Endothelial cell of umbilical vein (primary cell): Measurements from ENCODE around the gene AP5S1. TPM values are rescaled to one million over a fixed set of nuclear protein-coding genes. Genes with fewer than 3 reads are reported as not detected.

ENCODE experiments used
- BruUV-seq: library from RNA; stranded (reverse); fragments of 400-500 nt; replicated peaks from 2 replicates; lab custom pipeline; 2021; lab: Mats Ljungman, UMichigan
- CTCF ChIA-PET: fragments of 300-600, 350-600 bp; sonication (Branson Sonifier 250); formaldehyde crosslinking; loops from one replicate; lab custom pipeline; 2021; ENCODE audit warnings: antibody characterized with exemption, inconsistent platforms; lab: Charles Lee
- POLR2A ChIA-PET: fragments of 300-600, 350-600 bp; sonication (Branson Sonifier 250); formaldehyde crosslinking; loops from one replicate; lab custom pipeline; 2021; ENCODE audit warnings: antibody characterized with exemption, inconsistent platforms; lab: Charles Lee
- DNase-seq: peaks from one replicate; pipeline ENCODE4 v3.0.0-alpha.2; 2011; ENCODE audit warnings: low read depth, low spot score
- FAIRE-seq: peaks from 2 replicates; lab custom pipeline; 2011; peaks lifted over from hg19 to GRCh38; lab: Jason Lieb, UNC
- H2AFZ ChIP-seq: 2 replicates; pipeline ENCODE4 v1.6.0; 2012; ENCODE audit warnings: low read depth, low read length, control low read depth, inconsistent platforms
- H3K27ac ChIP-seq: 2 replicates; pipeline ENCODE4 v1.5.1; 2011; ENCODE audit warnings: low read depth, mild to moderate bottlenecking, control low read depth, low read length, moderate library complexity; ENCODE audit not compliant: insufficient read depth
- H3K27me3 ChIP-seq, 2 experiments: 2 replicates each; pipeline versions ENCODE4 v1.6.0 to v1.6.1; 2011; ENCODE audit warnings: low read length in 2 of 2, mixed read lengths in 1 of 2; ENCODE audit not compliant: control insufficient read depth in 2 of 2, insufficient read depth in 2 of 2
- H3K36me3 ChIP-seq, 2 experiments: 2 replicates in 1 of 2; 3 replicates in 1 of 2; pipeline ENCODE4 v1.5.1; 2011; ENCODE audit warnings: low read length in 2 of 2, mild to moderate bottlenecking in 1 of 2, moderate library complexity in 1 of 2; ENCODE audit not compliant: control insufficient read depth in 2 of 2, insufficient read depth in 2 of 2; ENCODE audit errors: extremely low read depth in 1 of 2
- H3K4me1 ChIP-seq: 3 replicates; pipeline ENCODE4 v1.5.1; 2011; ENCODE audit warnings: mild to moderate bottlenecking, low read length; ENCODE audit not compliant: control insufficient read depth, insufficient read depth; ENCODE audit errors: extremely low read depth
- H3K4me2 ChIP-seq: 2 replicates; pipeline ENCODE4 v1.6.1; 2011; ENCODE audit warnings: low read length, control low read depth, mixed read lengths; ENCODE audit not compliant: insufficient read depth
- H3K4me3 ChIP-seq, 3 experiments: fragments of 200-600 bp in 1 of 3; sonication (generic), shearing (Covaris generic) in 1 of 3; replicated peaks in 1 of 3; 2 replicates each; pipeline ENCODE4 v1.5.1; 2011 to 2016; ENCODE audit warnings: control low read depth in 3 of 3, low read length in 3 of 3, mild to moderate bottlenecking in 2 of 3, inconsistent platforms in 1 of 3, low read depth in 1 of 3, moderate library complexity in 1 of 3; ENCODE audit not compliant: insufficient read depth in 1 of 3
- H3K79me2 ChIP-seq: 2 replicates; pipeline ENCODE4 v1.6.0; 2012; ENCODE audit warnings: low read length, inconsistent platforms; ENCODE audit not compliant: control insufficient read depth, insufficient read depth
- H3K9ac ChIP-seq: replicated peaks from 2 replicates; pipeline ENCODE3; 2011; ENCODE audit warnings: low read length, control low read depth; ENCODE audit not compliant: insufficient read depth; ENCODE audit errors: extremely low read depth
- H3K9me1 ChIP-seq: replicated peaks from 3 replicates; pipeline ENCODE4 v1.6.0; 2011; ENCODE audit warnings: mild to moderate bottlenecking, low read length; ENCODE audit not compliant: control insufficient read depth, insufficient read depth; ENCODE audit errors: extremely low read depth
- H3K9me3 ChIP-seq: replicated peaks from 2 replicates; pipeline ENCODE4 v1.5.1; 2012; ENCODE audit warnings: low read length, inconsistent platforms; ENCODE audit not compliant: control insufficient read depth, insufficient read depth
- H4K20me1 ChIP-seq: replicated peaks from 2 replicates; pipeline ENCODE3; 2011; ENCODE audit warnings: mild to moderate bottlenecking, low read length; ENCODE audit not compliant: control insufficient read depth, insufficient read depth; ENCODE audit errors: extremely low read depth
- EZH2 ChIP-seq: IDR thresholded peaks from 2 replicates; pipeline ENCODE4 v1.6.1; 2012; ENCODE audit warnings: borderline replicate concordance, low read depth, mild to moderate bottlenecking, moderate library complexity, low read length, inconsistent platforms; ENCODE audit not compliant: severe bottlenecking
- FOS ChIP-seq: IDR thresholded peaks from 2 replicates; pipeline ENCODE4 v1.6.1; 2011; ENCODE audit warnings: mild to moderate bottlenecking, low read length, moderate library complexity, borderline replicate concordance; ENCODE audit not compliant: insufficient read depth
- GATA2 ChIP-seq: IDR thresholded peaks from 2 replicates; pipeline ENCODE4 v1.7.0; 2011; ENCODE audit warnings: low read depth, mild to moderate bottlenecking, moderate library complexity, mixed read lengths, low read length; ENCODE audit not compliant: insufficient read length, insufficient read depth
- JUN ChIP-seq: IDR thresholded peaks from 2 replicates; pipeline ENCODE4 v1.6.1; 2011; ENCODE audit warnings: borderline replicate concordance, low read depth; ENCODE audit not compliant: insufficient read length, insufficient read depth
- MAX ChIP-seq: IDR thresholded peaks from 2 replicates; pipeline ENCODE4 v1.6.1; 2011; ENCODE audit not compliant: insufficient read depth, insufficient read length
- MYC ChIP-seq: IDR thresholded peaks from one replicate; pipeline ENCODE4 v1.6.1; 2011; ENCODE audit warnings: mild to moderate bottlenecking, low read depth, low read length
- POLR2A ChIP-seq: IDR thresholded peaks from 2 replicates; pipeline ENCODE4 v1.6.1; 2012; ENCODE audit warnings: low read depth, mild to moderate bottlenecking, control low read depth, low read length
- POLR2AphosphoS5 ChIP-seq: IDR thresholded peaks from 2 replicates; pipeline ENCODE4 v1.6.1; 2012; ENCODE audit warnings: low read depth, mild to moderate bottlenecking, control low read depth, low read length, moderate library complexity; ENCODE audit not compliant: insufficient read depth
- dilution Hi-C: fragments of 300-500 bp; cut with MboI; formaldehyde crosslinking; loops from one replicate; pipeline ENCODE4 v1.15.0; 2019; ENCODE audit warnings: low sequenced_read_pairs; ENCODE audit not compliant: extremely low pct_ligation_motif_present
- intact Hi-C: fragments of 100-400 bp; cut with micrococcal nuclease; formaldehyde crosslinking; loops from one replicate; pipeline ENCODE4 v1.10.0; 2022
- polyA plus RNA-seq, 4 experiments: library from polyadenylated mRNA; depleted of rRNA in 3 of 4; stranded (reverse) in 3 of 4; unstranded in 1 of 4; fragments of >200 nt; gene quantifications; 2 replicates each; pipeline versions ENCODE4 v1.2.1 to v1.2.3, GENCODE V29; 2011 to 2012; ENCODE audit warnings: missing spikeins in 1 of 4
- total RNA-seq: library from RNA; stranded (reverse); gene quantifications from 2 replicates; pipeline ENCODE4 v1.2.3, GENCODE V29; 2021
- TF ChIP-seq, protein P1 (sequence below), 2 donors: IDR thresholded peaks; 1 replicate in 1 of 2; 2 replicates in 1 of 2; pipeline ENCODE4 v1.5.1; 2011; ENCODE audit warnings: low read length in 2 of 2, mild to moderate bottlenecking in 2 of 2, moderate library complexity in 2 of 2, control low read depth in 1 of 2, inconsistent platforms in 1 of 2, low read depth in 1 of 2; ENCODE audit not compliant: insufficient read depth in 1 of 2; ENCODE audit errors: extremely low read depth in 1 of 2

AP5S1 gene
- total and polyA plus RNA-seq, 2 donors (not counting 3 experiments of a cell fraction or from before 2014, with no cell fraction given): 15.7 to 22.0 TPM

DNA sequence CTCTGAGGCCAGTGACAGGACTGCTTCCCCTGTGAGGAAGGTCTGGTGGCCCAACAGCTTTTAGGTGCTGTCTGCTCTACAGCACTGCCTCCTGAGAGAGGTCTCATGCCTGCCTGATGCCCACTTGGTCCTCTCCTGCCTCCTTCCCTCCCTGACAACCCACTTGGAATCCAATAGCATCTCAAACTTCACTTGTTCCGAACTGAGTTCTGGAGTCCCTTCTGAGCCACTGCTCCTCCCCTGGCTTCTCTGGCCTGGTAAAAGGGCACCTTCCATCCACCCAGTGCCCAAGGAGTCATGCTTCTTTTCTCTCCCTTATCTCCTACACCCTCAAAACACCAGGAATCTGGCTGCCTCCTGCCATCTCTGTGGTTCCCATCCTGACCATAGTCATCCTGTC is 28.2 kb downstream of the AP5S1 start:
- no peak for FAIRE-seq
- H3K4me1 ChIP-seq: peaks cover 11% of the 10 kb centered on the region
- no peak overlapping the region for H2AFZ ChIP-seq
- peaks cover 21% of the 10 kb centered on the region for H3K79me2 ChIP-seq
- no peak overlapping the region for H3K9ac ChIP-seq
- no TSS peak for BruUV-seq
- no peak overlapping the region for H3K27ac ChIP-seq
- H4K20me1 ChIP-seq: no peaks in the 10 kb centered on the region
- no peaks in the 10 kb centered on the region for H3K9me1 ChIP-seq
- no peaks in the 10 kb centered on the region for H3K36me3 ChIP-seq
- dilution Hi-C loops: no loop called here
- POLR2A ChIA-PET: no interaction called here
- intact Hi-C loops: no loop called here
- DNase-seq: no peak
- no peak overlapping the region for H3K4me2 ChIP-seq
- no peaks in the 10 kb centered on the region for H3K9me3 ChIP-seq
- CTCF ChIA-PET: interaction anchor here (0.8 kb wide), 1 partner anchor 28 kb away, joined by 3 read pairs; the partner anchor contains the start of gene AP5S1
- H3K27me3 ChIP-seq: no peaks in the 10 kb centered on the region
- TF ChIP-seq POLR2A: no peak
- TF ChIP-seq FOS: no peak
- no peak for TF ChIP-seq EZH2
- no peak for TF ChIP-seq MAX
- TF ChIP-seq, protein P1, sequence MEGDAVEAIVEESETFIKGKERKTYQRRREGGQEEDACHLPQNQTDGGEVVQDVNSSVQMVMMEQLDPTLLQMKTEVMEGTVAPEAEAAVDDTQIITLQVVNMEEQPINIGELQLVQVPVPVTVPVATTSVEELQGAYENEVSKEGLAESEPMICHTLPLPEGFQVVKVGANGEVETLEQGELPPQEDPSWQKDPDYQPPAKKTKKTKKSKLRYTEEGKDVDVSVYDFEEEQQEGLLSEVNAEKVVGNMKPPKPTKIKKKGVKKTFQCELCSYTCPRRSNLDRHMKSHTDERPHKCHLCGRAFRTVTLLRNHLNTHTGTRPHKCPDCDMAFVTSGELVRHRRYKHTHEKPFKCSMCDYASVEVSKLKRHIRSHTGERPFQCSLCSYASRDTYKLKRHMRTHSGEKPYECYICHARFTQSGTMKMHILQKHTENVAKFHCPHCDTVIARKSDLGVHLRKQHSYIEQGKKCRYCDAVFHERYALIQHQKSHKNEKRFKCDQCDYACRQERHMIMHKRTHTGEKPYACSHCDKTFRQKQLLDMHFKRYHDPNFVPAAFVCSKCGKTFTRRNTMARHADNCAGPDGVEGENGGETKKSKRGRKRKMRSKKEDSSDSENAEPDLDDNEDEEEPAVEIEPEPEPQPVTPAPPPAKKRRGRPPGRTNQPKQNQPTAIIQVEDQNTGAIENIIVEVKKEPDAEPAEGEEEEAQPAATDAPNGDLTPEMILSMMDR (IDR thresholded peaks at IDR 0.05; ENCODE audit: extremely low read depth in 1 of 2, insufficient read depth in 1 of 2, low read depth in 1 of 2, low read length in 2 of 2): no peak
- TF ChIP-seq POLR2AphosphoS5: no peak
- TF ChIP-seq MYC: no peak
- TF ChIP-seq JUN: no peak
- TF ChIP-seq GATA2: no peak
- H3K4me3 ChIP-seq: no peak overlapping the region
